Endothelial cell of umbilical vein (primary cell): ENCODE measurements around the gene GUCY2D. TPM values are rescaled to one million over a fixed set of nuclear protein-coding genes. Genes with fewer than 3 reads are reported as not detected.

Experiments
- BruUV-seq: library from RNA; stranded (reverse); fragments of 400-500 nt; replicated peaks from 2 replicates; lab custom pipeline; 2021; lab: Mats Ljungman, UMichigan
- CTCF ChIA-PET: fragments of 300-600, 350-600 bp; sonication (Branson Sonifier 250); formaldehyde crosslinking; loops from one replicate; lab custom pipeline; 2021; ENCODE audit warnings: antibody characterized with exemption, inconsistent platforms; lab: Charles Lee
- POLR2A ChIA-PET: fragments of 300-600, 350-600 bp; sonication (Branson Sonifier 250); formaldehyde crosslinking; loops from one replicate; lab custom pipeline; 2021; ENCODE audit warnings: antibody characterized with exemption, inconsistent platforms; lab: Charles Lee
- DNase-seq: peaks from one replicate; pipeline ENCODE4 v3.0.0-alpha.2; 2011; ENCODE audit warnings: low read depth, low spot score
- FAIRE-seq: peaks from 2 replicates; lab custom pipeline; 2011; peaks lifted over from hg19 to GRCh38; lab: Jason Lieb, UNC
- H2AFZ ChIP-seq: 2 replicates; pipeline ENCODE4 v1.6.0; 2012; ENCODE audit warnings: low read depth, low read length, control low read depth, inconsistent platforms
- H3K27ac ChIP-seq: 2 replicates; pipeline ENCODE4 v1.5.1; 2011; ENCODE audit warnings: low read depth, mild to moderate bottlenecking, control low read depth, low read length, moderate library complexity; ENCODE audit not compliant: insufficient read depth
- H3K27me3 ChIP-seq, 2 experiments: 2 replicates each; pipeline versions ENCODE4 v1.6.0 to v1.6.1; 2011; ENCODE audit warnings: low read length in 2 of 2, mixed read lengths in 1 of 2; ENCODE audit not compliant: control insufficient read depth in 2 of 2, insufficient read depth in 2 of 2
- H3K36me3 ChIP-seq, 2 experiments: 2 replicates in 1 of 2; 3 replicates in 1 of 2; pipeline ENCODE4 v1.5.1; 2011; ENCODE audit warnings: low read length in 2 of 2, mild to moderate bottlenecking in 1 of 2, moderate library complexity in 1 of 2; ENCODE audit not compliant: control insufficient read depth in 2 of 2, insufficient read depth in 2 of 2; ENCODE audit errors: extremely low read depth in 1 of 2
- H3K4me1 ChIP-seq: 3 replicates; pipeline ENCODE4 v1.5.1; 2011; ENCODE audit warnings: mild to moderate bottlenecking, low read length; ENCODE audit not compliant: control insufficient read depth, insufficient read depth; ENCODE audit errors: extremely low read depth
- H3K4me2 ChIP-seq: 2 replicates; pipeline ENCODE4 v1.6.1; 2011; ENCODE audit warnings: low read length, control low read depth, mixed read lengths; ENCODE audit not compliant: insufficient read depth
- H3K4me3 ChIP-seq, 3 experiments: fragments of 200-600 bp in 1 of 3; sonication (generic), shearing (Covaris generic) in 1 of 3; replicated peaks in 1 of 3; 2 replicates each; pipeline ENCODE4 v1.5.1; 2011 to 2016; ENCODE audit warnings: control low read depth in 3 of 3, low read length in 3 of 3, mild to moderate bottlenecking in 2 of 3, inconsistent platforms in 1 of 3, low read depth in 1 of 3, moderate library complexity in 1 of 3; ENCODE audit not compliant: insufficient read depth in 1 of 3
- H3K79me2 ChIP-seq: 2 replicates; pipeline ENCODE4 v1.6.0; 2012; ENCODE audit warnings: low read length, inconsistent platforms; ENCODE audit not compliant: control insufficient read depth, insufficient read depth
- H3K9ac ChIP-seq: replicated peaks from 2 replicates; pipeline ENCODE3; 2011; ENCODE audit warnings: low read length, control low read depth; ENCODE audit not compliant: insufficient read depth; ENCODE audit errors: extremely low read depth
- H3K9me1 ChIP-seq: replicated peaks from 3 replicates; pipeline ENCODE4 v1.6.0; 2011; ENCODE audit warnings: mild to moderate bottlenecking, low read length; ENCODE audit not compliant: control insufficient read depth, insufficient read depth; ENCODE audit errors: extremely low read depth
- H3K9me3 ChIP-seq: replicated peaks from 2 replicates; pipeline ENCODE4 v1.5.1; 2012; ENCODE audit warnings: low read length, inconsistent platforms; ENCODE audit not compliant: control insufficient read depth, insufficient read depth
- H4K20me1 ChIP-seq: replicated peaks from 2 replicates; pipeline ENCODE3; 2011; ENCODE audit warnings: mild to moderate bottlenecking, low read length; ENCODE audit not compliant: control insufficient read depth, insufficient read depth; ENCODE audit errors: extremely low read depth
- CTCF ChIP-seq, 2 donors: IDR thresholded peaks; 1 replicate in 1 of 2; 2 replicates in 1 of 2; pipeline ENCODE4 v1.5.1; 2011; ENCODE audit warnings: low read length in 2 of 2, mild to moderate bottlenecking in 2 of 2, moderate library complexity in 2 of 2, control low read depth in 1 of 2, inconsistent platforms in 1 of 2, low read depth in 1 of 2; ENCODE audit not compliant: insufficient read depth in 1 of 2; ENCODE audit errors: extremely low read depth in 1 of 2
- EZH2 ChIP-seq: IDR thresholded peaks from 2 replicates; pipeline ENCODE4 v1.6.1; 2012; ENCODE audit warnings: borderline replicate concordance, low read depth, mild to moderate bottlenecking, moderate library complexity, low read length, inconsistent platforms; ENCODE audit not compliant: severe bottlenecking
- FOS ChIP-seq: IDR thresholded peaks from 2 replicates; pipeline ENCODE4 v1.6.1; 2011; ENCODE audit warnings: mild to moderate bottlenecking, low read length, moderate library complexity, borderline replicate concordance; ENCODE audit not compliant: insufficient read depth
- GATA2 ChIP-seq: IDR thresholded peaks from 2 replicates; pipeline ENCODE4 v1.7.0; 2011; ENCODE audit warnings: low read depth, mild to moderate bottlenecking, moderate library complexity, mixed read lengths, low read length; ENCODE audit not compliant: insufficient read length, insufficient read depth
- JUN ChIP-seq: IDR thresholded peaks from 2 replicates; pipeline ENCODE4 v1.6.1; 2011; ENCODE audit warnings: borderline replicate concordance, low read depth; ENCODE audit not compliant: insufficient read length, insufficient read depth
- MAX ChIP-seq: IDR thresholded peaks from 2 replicates; pipeline ENCODE4 v1.6.1; 2011; ENCODE audit not compliant: insufficient read depth, insufficient read length
- MYC ChIP-seq: IDR thresholded peaks from one replicate; pipeline ENCODE4 v1.6.1; 2011; ENCODE audit warnings: mild to moderate bottlenecking, low read depth, low read length
- POLR2A ChIP-seq: IDR thresholded peaks from 2 replicates; pipeline ENCODE4 v1.6.1; 2012; ENCODE audit warnings: low read depth, mild to moderate bottlenecking, control low read depth, low read length
- POLR2AphosphoS5 ChIP-seq: IDR thresholded peaks from 2 replicates; pipeline ENCODE4 v1.6.1; 2012; ENCODE audit warnings: low read depth, mild to moderate bottlenecking, control low read depth, low read length, moderate library complexity; ENCODE audit not compliant: insufficient read depth
- dilution Hi-C: fragments of 300-500 bp; cut with MboI; formaldehyde crosslinking; loops from one replicate; pipeline ENCODE4 v1.15.0; 2019; ENCODE audit warnings: low sequenced_read_pairs; ENCODE audit not compliant: extremely low pct_ligation_motif_present
- intact Hi-C: fragments of 100-400 bp; cut with micrococcal nuclease; formaldehyde crosslinking; loops from one replicate; pipeline ENCODE4 v1.10.0; 2022
- polyA plus RNA-seq, 4 experiments: library from polyadenylated mRNA; depleted of rRNA in 3 of 4; stranded (reverse) in 3 of 4; unstranded in 1 of 4; fragments of >200 nt; gene quantifications; 2 replicates each; pipeline versions ENCODE4 v1.2.1 to v1.2.3, GENCODE V29; 2011 to 2012; ENCODE audit warnings: missing spikeins in 1 of 4
- total RNA-seq: library from RNA; stranded (reverse); gene quantifications from 2 replicates; pipeline ENCODE4 v1.2.3, GENCODE V29; 2021

GUCY2D gene
- total and polyA plus RNA-seq, 2 donors (not counting 3 experiments of a cell fraction or from before 2014, with no cell fraction given), result not detected

- ChIA-PET POLR2A (no interaction called here), CTCF (interaction anchor here (0.8 to 11.0 kb wide), 19 partner anchors 13 to 313 kb away, joined by 3 to 191 read pairs (median 14); partner anchors contain the start of genes CNTROB and GUCY2D)
- no peaks in the 10 kb centered on the region for H4K20me1 ChIP-seq
- no peaks in the 10 kb centered on the region for H3K9me1 ChIP-seq
- TF ChIP-seq EZH2 (no peak), POLR2AphosphoS5 (no peak), GATA2 (peak; percentile 26), JUN (peak; percentile 7), CTCF (IDR thresholded peaks at IDR 0.05; ENCODE audit: extremely low read depth in 1 of 2, insufficient read depth in 1 of 2, low read depth in 1 of 2, low read length in 2 of 2) (no peak), MYC (no peak), POLR2A (no peak), FOS (no peak), MAX (no peak)
- no peaks in the 10 kb centered on the region for H3K36me3 ChIP-seq
- DNase-seq, result peak; percentile 89
- no peak overlapping the region for H3K4me3 ChIP-seq
- H3K27me3 ChIP-seq, result peaks cover 19 to 26% of the 10 kb centered on the region in 2 experiments
- intact Hi-C loops (loop anchor here (2.0 to 5.0 kb wide), 2 partner anchors 40 to 234 kb away; no protein-coding TSS in a partner anchor), dilution Hi-C loops (no loop called here)
- BruUV-seq, result no TSS peak
- H3K4me2 ChIP-seq, result no peak overlapping the region
- FAIRE-seq, result peak; percentile 75
- H3K9me3 ChIP-seq, result no peaks in the 10 kb centered on the region
- H2AFZ ChIP-seq, result peak overlapping the region; percentile 85
- peaks cover 11% of the 10 kb centered on the region for H3K4me1 ChIP-seq
- no peak overlapping the region for H3K9ac ChIP-seq
- H3K27ac ChIP-seq, result peak overlapping the region; percentile 28
- H3K79me2 ChIP-seq, result no peaks in the 10 kb centered on the region
These were observed 54.0 kb downstream of the GUCY2D start for GRCh38 chr17:8056232-8056975.
